ENCODE measurements around the gene C4BPB.

DNA sequence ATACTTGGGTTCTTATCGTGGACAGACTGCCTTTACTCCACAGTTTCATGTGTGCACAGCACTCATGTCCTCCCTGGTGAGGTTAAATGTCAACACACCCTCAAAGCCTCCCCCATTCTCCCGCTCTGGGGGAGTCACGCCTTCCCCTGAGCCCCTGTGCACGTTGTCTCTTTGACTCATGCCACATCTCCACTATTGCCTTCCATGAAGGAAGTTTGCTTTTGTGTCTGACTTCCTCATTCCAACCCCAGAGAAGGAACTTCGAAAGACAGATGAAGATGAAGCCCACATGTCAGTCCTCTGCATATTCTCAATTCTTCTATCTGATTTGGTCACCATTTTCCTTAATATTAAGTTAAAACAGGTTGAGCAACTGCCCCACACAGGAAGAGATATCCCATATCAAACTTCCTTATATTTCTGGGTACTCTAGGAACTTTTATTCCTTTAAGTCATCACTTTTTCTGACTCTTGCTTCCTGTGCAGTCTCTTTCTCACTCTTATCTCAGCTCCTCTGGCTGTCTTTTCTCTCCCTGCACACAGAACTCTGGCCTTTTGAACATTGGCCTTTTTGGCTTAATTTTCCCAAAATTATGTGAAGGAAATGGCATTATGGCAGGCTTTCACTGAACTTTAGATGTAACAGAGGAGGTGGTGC lies 56.9 kb downstream of the C4BPB start:
- TF ChIP-seq, protein P1, sequence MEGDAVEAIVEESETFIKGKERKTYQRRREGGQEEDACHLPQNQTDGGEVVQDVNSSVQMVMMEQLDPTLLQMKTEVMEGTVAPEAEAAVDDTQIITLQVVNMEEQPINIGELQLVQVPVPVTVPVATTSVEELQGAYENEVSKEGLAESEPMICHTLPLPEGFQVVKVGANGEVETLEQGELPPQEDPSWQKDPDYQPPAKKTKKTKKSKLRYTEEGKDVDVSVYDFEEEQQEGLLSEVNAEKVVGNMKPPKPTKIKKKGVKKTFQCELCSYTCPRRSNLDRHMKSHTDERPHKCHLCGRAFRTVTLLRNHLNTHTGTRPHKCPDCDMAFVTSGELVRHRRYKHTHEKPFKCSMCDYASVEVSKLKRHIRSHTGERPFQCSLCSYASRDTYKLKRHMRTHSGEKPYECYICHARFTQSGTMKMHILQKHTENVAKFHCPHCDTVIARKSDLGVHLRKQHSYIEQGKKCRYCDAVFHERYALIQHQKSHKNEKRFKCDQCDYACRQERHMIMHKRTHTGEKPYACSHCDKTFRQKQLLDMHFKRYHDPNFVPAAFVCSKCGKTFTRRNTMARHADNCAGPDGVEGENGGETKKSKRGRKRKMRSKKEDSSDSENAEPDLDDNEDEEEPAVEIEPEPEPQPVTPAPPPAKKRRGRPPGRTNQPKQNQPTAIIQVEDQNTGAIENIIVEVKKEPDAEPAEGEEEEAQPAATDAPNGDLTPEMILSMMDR (IDR thresholded peaks at IDR 0.05): no peak
- TF ChIP-seq EP300 (IDR thresholded peaks at IDR 0.05) (no peak), POLR2AphosphoS5 (IDR thresholded peaks at IDR 0.05) (no peak), POLR2A (IDR thresholded peaks at IDR 0.05) (no peak)
